GM21367 (cell line): ENCODE results near the gene SMAD3.

Experiments used
- ATAC-seq: cut with Tn5 transposase; IDR thresholded peaks from one replicate; pipeline ENCODE4 v1.9.1; 2021; ENCODE audit not compliant: unreplicated experiment

SMAD3 gene

DNA sequence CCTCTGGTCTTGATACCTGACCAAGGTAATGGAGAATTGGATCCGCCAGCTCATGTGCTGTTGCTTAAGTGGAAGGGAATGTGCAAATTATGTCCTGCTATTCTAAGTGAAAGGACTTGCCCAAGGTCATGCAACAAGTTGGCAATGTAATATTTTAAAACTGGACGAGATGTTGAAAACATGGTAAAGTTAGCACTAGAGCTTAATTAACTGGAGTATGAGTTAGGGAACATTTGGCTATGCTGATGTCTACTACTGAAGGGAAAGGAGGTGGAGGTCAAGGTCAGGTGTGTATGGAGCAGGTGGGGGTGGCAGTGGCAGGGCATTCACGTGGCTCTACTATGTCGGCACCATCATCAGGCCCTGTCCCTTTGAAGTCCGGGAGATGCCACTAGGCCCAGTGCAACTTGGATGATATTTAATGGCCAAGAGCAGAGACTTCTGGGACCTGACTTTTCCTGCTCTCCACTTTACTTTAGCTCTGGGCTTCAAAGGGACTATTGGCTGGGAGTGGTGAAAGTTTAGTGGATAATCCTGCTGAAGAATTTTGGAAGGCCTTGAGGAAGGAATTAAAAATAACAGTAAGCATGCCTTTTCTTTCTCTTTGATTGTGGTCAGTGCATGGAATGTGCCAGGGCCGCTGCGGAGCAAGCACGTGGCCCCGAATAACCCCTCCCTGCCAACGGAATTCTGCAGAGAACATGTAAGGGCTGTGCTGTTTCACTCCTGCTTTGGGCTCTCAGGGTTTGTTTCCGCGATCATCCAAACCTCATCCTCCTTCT is 14.9 kb downstream of the SMAD3 start:
- ATAC-seq, result no peak

DNA sequence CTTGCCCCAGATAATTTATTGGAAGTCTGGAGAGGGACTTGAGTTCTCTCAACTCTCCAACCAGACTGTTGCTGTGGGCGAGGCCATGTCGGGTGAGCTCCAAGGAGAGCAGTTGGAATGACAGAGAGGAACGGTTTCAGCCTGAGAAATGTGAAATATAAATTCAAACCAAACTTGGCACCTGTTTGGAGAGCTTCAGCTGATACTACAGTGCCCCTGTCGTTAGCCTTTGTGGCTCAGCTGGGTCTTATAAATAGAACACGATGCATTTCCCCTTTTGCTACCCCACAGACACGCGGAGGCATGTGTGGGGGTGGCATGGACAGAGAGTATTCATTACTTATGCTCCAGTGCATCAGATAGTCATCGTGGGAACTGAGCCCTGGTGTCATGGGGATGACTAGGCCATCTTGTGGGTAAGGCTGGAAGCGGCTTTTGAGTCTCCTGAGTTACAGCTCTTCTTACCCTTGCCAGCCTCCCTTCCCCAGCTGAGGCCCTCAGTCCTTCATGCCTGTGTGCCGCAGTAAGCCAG is 15.6 kb downstream of the SMAD3 start:
- ATAC-seq, result peak; percentile 36

DNA sequence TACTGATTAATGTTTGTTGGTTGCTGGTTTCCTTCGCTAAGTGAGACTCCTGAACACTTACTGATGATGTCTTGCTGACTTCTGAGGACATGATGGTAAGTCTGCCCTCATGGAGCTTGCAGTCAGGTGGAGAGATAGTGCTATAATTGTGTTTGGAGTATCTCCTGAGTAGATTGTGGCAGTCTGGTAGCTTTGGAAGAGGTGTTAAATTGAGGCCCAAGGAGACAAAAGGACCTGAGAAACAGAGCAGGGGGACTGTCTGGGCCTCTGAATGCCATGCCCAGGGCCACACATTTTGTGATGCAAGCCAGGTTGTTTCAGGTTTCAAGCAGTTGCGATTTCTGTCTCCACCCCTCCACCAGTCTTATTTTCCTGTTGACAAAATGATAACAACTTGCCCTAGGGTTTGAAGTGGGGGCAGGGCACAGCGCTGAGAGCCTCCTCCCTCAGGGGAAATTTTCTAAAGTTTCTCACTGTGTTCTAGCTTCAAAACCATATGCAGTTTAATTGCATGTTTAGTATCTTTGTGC is 16.7 kb downstream of the SMAD3 start:
- ATAC-seq, result no peak

DNA sequence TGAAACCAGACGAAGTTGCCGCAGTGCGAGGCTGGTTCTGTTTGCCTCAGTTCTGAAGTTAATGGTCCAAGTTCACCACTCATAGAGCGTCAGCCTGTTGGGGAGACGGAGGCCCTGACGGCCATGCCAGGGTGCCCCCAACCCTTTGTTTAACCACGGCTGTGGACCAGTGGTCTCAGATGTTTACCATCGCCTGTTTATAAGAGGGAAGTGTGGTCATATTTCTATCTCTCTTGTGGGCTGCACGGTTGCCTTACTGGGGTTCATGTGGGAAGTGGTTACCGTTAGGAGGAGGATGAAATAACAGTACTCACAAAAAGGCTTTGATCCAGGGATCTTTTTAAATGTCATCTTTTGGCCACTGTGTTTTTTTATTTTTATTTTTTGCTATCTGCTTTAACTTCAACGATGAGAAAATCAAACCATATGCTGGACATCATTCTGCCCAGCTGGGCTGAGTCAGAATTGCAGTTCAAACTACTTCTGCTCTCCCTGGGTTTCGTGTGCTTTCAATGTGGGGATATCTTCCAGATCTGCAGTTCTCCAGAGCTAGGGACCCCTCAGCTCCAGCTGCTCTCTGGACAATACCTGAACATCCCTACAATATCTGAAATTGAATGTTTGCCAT is 17.8 kb downstream of the SMAD3 start:
- ATAC-seq, result no peak

DNA sequence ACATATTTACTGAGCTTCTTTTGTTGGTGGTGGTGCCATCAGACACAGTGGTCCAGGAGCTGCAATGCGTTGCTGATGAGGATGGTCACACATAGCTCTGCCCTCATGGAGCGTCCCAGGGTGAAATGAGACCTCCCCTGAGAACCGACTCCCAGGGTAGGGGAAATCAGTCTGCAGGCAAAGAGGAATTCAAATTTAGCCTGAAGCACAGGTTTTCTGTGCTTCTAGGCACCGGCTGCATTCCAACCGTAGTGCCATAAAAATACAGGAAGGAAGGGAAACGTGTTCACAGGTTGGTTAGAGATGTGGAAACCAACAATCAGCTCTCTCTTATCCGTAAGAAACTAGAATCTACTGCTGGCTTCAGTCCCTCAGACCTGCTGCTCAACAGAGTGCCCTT is 19.2 kb downstream of the SMAD3 start:
- no peak for ATAC-seq

DNA sequence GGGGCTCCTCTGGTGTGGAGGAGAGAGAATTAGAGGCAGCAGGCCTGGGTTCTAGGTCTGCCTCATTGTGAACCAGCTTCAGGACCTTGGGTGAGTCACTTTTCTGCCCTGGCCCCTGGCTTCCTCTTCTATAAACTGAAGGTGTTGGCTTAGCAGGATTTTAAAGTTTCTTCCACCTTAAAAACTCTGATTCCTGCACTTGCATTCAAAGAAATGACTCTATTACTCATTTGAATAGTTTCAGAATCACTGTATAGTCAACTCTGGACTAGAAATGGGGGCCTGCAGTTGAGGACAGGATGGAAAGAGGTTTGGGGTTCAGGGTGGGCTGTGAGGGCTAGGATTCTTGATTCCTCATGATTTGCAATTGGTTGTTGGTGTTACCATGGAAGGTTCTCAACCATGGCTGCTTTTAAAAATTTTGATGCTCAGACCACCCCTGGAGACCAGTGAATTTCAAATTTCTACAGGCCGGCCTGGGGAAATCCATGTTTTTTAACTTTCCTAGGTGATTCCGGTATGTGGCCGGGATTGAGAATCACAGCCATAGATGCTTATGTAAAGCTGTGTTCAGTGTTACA is 19.9 kb downstream of the SMAD3 start:
- ATAC-seq, result no peak

DNA sequence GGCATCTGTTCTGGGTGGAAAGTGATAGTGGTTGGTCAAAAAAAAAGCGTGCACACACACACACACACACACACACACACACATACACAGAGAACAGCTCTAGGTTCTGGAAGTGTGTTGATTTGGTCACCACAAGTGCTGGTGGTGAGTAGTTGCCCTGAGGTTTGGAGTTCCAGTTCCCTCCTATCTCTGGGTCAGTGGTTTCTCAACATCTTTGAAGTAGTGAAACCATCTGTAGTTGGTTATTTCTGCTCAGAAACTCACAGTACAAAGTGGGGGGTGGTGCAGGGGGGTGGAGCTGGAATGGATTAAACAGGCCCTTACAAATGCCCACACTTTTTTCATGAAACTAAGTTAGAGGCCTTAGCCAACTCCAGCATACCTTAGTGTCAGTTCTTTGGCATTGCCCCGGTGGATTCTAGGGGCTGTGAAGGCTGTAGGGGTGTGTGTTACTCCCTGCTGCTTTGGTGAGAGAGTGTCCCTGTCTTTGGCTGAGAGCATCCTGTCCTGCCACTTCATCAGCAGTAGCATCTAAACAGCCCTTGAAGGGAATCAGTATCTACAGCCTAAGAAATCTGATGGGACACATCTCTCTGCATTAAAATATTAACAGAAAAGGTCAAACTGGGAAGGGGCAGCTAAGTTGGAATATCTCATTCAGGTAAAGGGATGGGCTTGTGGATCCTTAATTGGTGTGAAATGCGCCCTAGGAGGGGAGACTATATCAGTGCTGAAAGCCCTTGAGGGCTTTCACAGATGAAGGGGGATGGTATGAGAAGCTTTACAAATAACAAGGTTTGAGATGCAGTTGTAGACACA is 20.6 kb downstream of the SMAD3 start:
- ATAC-seq, result peak; percentile 42

DNA sequence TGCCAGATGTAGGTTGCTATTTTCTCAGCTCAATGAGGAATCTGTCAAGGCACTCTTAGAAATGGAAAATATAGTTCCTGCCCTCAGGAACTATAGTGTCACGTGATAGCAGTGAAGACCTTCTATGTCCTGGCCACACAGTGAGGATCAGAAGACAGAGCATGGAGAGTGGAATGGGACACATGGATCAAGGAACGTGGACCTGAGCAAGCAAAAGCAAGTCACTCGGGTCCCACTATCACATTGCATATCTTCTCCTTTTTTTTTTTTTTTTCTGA is 21.2 kb downstream of the SMAD3 start:
- no peak for ATAC-seq

DNA sequence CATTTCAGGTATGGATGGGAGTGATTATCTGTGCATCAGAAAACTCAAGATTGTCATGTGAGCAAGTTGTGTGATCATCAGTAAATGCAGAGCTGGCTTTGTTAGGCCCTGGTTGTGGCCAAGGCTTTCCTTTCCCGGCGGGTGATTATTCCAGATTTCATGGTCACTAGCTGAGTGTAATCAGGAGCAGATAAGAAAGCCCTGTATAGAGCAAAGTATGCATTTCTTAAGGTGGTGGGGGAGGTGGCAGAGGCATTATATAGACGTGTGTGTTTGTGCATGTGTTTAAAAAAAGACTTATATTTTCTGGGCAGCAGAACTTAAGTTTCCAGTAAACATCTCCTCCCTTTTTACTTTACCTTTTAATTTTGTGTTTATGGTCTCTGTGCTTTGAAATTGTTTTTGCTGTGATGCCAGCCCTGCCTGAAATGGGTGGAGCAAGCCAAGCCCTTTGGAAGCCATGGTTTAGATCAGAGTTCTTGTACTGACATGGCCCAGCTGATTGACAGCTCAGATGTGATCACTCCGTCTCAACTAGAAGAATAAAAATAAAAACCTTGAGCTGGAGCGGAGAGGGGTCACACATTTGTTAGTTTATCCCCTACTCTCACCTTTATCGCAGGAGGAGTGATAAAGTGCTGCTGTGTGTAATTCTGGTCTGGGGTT is 22.2 kb downstream of the SMAD3 start:
- ATAC-seq, result no peak

DNA sequence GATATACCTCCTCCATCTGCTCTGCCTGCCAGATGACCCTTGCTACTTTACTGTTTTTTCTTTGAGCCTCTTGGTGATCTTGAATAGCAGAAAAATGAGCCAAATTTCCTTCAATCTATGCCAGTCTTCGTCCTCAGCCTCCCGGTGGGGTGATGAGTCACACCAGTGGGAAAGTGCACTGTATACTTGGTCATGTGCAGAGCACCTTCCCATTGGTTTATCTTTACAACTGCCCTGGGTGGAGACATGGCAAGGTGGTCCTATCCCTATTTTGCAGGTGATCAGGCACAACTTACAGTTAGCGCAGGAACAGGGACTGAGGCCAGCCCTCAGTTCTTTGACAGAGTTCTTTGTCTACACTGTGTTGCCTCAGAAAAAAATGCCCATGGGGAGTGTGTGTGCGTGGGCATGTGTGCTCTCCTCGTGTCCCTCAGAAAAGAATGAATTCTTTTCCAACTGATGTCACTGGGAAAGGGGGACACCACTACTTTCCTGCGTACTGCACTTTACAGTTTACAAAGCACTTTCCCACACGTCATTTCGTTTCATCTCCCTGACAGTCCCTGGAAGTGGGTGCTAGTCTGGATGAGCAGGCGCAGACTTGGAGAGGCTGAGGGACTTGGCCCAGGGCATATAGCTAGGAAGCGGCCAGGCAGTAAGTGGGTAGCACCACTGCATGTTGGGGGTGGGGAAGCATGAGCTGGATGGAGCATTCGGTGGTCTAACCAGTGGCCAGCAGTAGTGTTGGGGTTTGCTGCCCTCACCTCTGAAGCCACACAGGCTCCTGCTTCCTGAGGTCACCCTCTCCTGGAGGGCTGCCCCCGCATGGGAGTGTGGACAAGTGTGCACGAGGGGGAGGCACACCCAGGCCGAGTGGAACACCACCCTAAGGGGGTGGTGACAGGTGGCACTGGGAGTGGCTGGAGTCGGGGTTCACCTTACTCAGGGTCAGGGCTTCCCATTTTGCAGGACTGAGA is 24.1 kb downstream of the SMAD3 start:
- ATAC-seq, result no peak

DNA sequence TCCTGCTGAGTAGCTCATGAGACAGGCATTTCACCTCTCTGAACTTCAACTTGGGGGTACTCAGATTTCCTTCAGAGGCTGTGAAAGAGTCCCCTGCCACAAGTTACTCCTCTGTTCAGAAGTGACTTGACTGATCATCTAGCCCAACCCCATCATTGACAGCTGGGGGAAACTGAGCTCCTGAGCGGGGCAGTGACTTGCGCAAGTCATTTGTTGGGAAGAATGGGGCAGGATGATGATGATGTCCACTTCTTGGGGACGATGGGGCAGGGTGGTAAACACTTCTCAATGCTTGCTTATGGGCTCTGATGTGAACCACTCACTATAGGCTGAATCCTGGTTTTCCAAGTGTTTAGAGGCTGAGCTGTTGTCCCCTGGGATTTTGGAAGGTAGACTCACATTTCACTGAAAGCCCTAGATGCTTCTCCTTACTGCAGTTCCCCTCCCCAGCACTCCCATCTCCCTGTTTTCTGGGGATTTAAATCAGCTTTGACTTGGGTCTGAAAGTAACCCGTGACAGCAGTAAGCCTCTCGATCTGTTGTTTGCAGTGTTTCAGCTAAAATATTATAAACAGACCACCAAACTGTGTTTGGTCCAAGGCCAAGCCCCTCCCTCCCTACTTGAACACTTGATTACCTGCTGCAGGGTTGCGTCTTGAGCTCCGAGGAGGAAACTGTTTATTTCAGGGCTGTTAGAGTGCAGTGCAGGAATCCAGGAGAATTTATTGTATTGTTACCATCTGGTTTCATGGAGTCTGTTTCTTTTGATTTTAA is 25.1 kb downstream of the SMAD3 start:
- no peak for ATAC-seq

DNA sequence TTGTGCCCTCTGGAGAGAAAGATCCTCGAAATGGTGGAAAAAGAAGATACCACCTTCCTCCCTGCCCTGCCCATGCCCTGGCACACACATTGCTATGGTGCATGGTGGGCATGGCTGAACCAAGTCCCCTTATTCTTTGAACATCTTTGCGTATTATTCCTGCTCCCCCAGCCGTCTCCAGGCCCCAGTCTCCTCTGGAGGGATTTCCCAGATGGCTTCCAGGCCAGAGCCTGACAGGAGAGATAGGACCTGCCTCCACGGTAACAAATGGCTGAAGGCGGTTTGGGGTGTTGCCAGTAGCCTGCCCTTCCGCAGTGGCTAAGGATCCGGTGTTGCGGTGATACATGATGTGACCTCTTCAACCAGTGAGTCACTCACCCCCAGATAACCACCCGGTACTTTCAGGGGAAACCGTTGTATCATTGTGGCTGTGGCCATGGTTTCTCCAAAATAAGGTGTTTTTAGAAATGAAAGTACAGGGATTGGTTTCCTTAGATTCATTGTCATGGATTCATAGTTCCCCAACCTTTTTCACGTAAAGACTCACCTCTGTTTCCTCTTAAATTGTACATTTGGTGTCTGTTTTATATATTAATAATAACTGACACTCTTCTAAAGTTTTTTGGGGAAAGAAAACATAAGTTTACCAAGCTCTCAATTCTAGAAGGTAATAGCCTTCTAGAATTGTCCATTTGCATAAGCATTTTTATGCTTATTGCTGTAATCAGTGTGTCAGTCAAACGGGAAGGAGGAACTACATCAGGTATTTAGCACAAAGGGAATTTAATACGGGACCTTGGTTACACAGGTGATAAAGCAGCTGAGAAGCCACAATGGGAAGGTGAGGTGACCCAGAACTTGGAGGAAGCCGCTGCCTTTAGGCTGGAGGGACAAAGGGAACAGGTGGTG is 25.9 kb downstream of the SMAD3 start:
- peak; percentile 52 for ATAC-seq

DNA sequence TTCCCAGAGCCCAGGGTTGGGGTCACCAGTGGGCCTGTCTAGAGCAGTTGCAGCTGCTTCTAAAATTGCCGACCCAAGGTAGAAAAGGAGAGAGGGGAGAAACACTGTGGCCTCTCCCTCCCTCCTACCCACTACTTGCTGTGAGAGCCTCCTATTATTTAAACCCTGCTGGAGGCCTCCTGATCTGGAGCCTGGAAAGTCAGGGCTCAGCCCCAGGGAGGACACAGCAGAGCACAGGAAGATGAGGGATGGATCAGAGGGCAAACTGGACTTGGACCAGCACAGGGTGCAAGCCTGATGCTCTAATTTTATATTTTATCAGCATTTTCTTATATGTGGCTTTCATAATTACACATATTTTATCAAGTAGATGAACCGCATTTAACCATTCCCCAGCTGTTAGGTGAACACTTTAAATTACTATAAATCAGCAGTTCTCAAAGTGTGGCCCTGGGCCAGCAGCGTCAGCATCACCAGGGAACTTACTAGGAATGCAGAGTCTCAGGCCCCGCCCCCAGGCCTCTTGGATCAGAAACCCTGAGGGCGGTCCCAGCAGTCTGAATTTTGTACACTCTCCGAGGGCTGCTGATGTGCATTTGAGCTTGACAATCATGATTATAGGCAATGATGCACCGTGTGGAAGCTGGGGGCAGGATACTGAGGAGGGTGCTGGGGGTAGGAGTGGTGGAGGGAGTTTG is 26.7 kb downstream of the SMAD3 start:
- no peak for ATAC-seq

DNA sequence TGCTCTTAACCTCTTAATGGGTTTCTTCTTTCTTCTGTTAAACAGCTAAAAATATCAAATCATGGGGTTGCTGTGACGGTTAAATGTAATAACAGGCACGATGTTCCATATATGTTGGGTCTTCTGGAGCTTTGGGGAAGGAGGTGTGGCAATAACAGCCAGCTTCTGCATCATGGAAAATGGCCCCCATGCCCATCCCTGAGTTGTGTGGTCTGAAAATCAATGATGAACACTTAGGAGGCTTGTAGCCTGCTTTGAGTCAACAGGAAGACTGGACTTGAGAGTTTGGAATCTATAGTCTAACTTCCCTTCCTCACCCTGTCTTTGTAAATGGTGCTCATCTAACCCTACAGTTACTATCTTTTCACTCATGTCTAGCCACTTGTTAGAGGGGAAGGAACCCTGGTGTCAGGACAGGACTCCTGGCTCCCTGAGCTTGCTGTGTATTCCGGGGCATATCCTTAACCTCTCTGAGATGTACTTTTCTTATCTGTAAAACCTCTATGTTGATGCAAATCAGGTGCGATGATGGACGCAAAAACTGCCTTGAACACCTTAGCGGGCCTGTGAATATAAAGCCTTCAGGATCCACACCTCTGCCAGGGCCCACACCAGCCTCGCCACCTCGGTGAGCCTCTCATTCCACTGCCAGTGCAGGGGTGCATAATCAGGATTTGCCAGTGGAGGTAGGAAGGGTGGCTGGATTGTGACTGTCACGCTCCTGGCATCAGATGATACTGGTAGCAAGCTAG is 27.5 kb downstream of the SMAD3 start:
- no peak for ATAC-seq

DNA sequence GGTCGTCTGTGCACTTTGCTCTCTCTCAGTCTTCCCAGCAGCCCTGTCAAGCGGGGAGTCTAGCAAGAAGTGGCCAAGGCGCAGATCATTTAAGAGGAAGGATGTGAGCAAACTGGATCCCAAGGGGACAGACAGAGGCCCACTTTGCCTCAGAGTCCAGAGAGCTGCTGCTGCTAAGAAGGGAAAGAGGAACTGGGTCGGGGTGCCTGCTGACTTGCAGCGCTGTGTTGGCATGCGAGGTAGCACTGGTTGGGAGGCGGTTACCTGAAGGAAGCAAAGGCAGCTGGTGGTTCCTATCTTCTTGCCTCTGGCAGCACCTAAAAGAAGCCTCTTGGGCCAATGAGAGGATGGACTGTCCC is 28.1 kb downstream of the SMAD3 start:
- ATAC-seq, result peak; percentile 42

DNA sequence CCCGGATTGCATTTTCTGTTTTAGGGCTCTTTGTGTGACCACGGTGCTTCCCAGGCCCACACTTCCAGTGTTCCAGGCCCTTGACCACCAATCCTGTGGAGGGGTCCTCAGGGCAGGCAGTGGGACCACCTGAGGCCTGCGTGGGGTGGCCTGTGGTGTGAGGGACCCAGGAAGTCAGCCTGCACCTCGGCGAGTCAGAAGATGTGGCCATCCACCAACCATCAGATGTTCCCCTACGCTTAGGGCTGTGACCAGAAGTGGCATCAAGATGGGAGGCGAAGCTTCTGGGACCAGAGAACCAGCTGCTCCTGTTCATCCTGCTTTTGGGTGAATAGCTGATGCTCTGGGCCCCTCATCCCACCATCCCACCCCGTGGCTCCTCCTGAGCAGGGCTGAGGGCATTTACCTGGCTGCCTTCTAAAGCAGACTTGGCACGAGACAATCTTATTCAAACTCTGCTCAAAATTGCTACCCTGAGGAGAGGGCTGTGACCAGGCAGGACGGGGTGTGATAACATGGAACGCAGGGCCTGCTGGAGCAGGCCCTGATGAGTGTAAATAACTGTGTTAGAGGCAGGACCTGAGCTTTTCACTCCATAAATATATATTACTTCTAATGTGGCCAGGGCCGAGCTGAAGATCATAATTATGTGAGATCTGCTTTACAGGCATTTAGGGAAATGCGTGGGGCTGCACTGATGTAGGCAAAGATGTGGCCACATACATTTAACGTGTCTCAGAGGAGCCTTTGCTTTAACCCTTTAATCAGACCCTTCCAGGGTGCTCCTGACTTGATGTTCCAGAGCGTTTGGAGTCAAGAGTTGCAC is 28.8 kb downstream of the SMAD3 start:
- ATAC-seq, result no peak
